Mesenchymal stem cell (in vitro differentiated cells and primary cell): ENCODE results near the gene SGK1.
"Not testable (repeated sequence)": the region's sequence is repeated elsewhere in the genome, so short reads cannot be mapped to it uniquely, and the experiment has no call there.

Experiments
- DNase-seq: peaks from one replicate; pipeline ENCODE4 v3.0.0-alpha.2; 2013
- H2AFZ ChIP-seq: one replicate; pipeline ENCODE4 v1.6.1; 2013; ENCODE audit warnings: low read depth, mild to moderate bottlenecking, control low read depth, inconsistent platforms, low read length, moderate library complexity
- H2AK5ac ChIP-seq: 2 replicates; pipeline ENCODE4 v1.6.1; 2013; ENCODE audit warnings: low read length, moderate library complexity, mild to moderate bottlenecking, inconsistent platforms; ENCODE audit not compliant: severe bottlenecking
- H2BK120ac ChIP-seq: one replicate; pipeline ENCODE4 v1.6.1; 2013; ENCODE audit warnings: low read depth, mild to moderate bottlenecking, inconsistent platforms, low read length, moderate library complexity
- H2BK12ac ChIP-seq, 2 experiments: one replicate each; pipeline ENCODE4 v1.6.1; 2013; ENCODE audit warnings: inconsistent platforms in 2 of 2, low read length in 2 of 2, mild to moderate bottlenecking in 2 of 2, moderate library complexity in 2 of 2, control low read depth in 1 of 2
- H2BK15ac ChIP-seq: one replicate; pipeline ENCODE4 v1.6.1; 2013; ENCODE audit warnings: mild to moderate bottlenecking, low read depth, inconsistent platforms; ENCODE audit not compliant: poor library complexity, severe bottlenecking
- H2BK5ac ChIP-seq: 2 replicates; pipeline ENCODE4 v1.6.1; 2013; ENCODE audit warnings: low read depth, mild to moderate bottlenecking, low read length, control low read depth, inconsistent platforms; ENCODE audit not compliant: poor library complexity, severe bottlenecking
- H3K14ac ChIP-seq, 2 experiments: one replicate each; pipeline ENCODE4 v1.6.1; 2013; ENCODE audit warnings: inconsistent platforms in 2 of 2, low read length in 2 of 2, control low read depth in 1 of 2, mild to moderate bottlenecking in 1 of 2, moderate library complexity in 1 of 2
- H3K18ac ChIP-seq, 2 experiments: one replicate each; pipeline ENCODE4 v1.6.1; 2013; ENCODE audit warnings: inconsistent platforms in 2 of 2, low read length in 2 of 2, control low read depth in 1 of 2, low read depth in 1 of 2, mild to moderate bottlenecking in 1 of 2
- H3K23ac ChIP-seq, 2 experiments: one replicate each; pipeline ENCODE4 v1.6.1; 2013; ENCODE audit warnings: inconsistent platforms in 2 of 2, low read length in 2 of 2, mild to moderate bottlenecking in 2 of 2, moderate library complexity in 2 of 2, control low read depth in 1 of 2
- H3K27ac ChIP-seq: 2 replicates; pipeline ENCODE4 v1.5.1; 2013; ENCODE audit warnings: mild to moderate bottlenecking, moderate library complexity, low read length, control low read depth, inconsistent platforms; ENCODE audit not compliant: poor library complexity, severe bottlenecking
- H3K27me3 ChIP-seq, 2 experiments: 2 replicates each; pipeline versions ENCODE4 v1.6.1 to v1.7.0; 2013; ENCODE audit warnings: low read length in 2 of 2, mild to moderate bottlenecking in 2 of 2, moderate library complexity in 2 of 2, control low read depth in 1 of 2, inconsistent platforms in 1 of 2; ENCODE audit not compliant: control insufficient read depth in 1 of 2, insufficient read depth in 1 of 2
- H3K36me3 ChIP-seq, 2 experiments: 2 replicates each; pipeline versions ENCODE4 v1.6.1 to v1.7.0; 2013; ENCODE audit warnings: low read length in 2 of 2, control low read depth in 1 of 2, inconsistent platforms in 1 of 2, low read depth in 1 of 2, mild to moderate bottlenecking in 1 of 2; ENCODE audit not compliant: insufficient read depth in 2 of 2, control insufficient read depth in 1 of 2
- H3K4ac ChIP-seq, 2 experiments: one replicate each; pipeline ENCODE4 v1.6.1; 2013; ENCODE audit warnings: inconsistent platforms in 2 of 2, low read length in 2 of 2, mild to moderate bottlenecking in 2 of 2, moderate library complexity in 2 of 2, control low read depth in 1 of 2, low read depth in 1 of 2
- H3K4me1 ChIP-seq: 2 replicates; pipeline ENCODE4 v1.6.1; 2013; ENCODE audit warnings: low read depth, low read length, control low read depth; ENCODE audit not compliant: control insufficient read depth, insufficient read depth
- H3K4me2 ChIP-seq: 2 replicates; pipeline ENCODE4 v1.6.1; 2013; ENCODE audit warnings: low read length, mild to moderate bottlenecking, inconsistent platforms; ENCODE audit not compliant: poor library complexity, severe bottlenecking
- H3K4me3 ChIP-seq, 2 experiments: 2 replicates each; pipeline versions ENCODE4 v1.5.1 to v1.7.0; 2013; ENCODE audit warnings: low read length in 2 of 2, mild to moderate bottlenecking in 2 of 2, control low read depth in 1 of 2, low read depth in 1 of 2; ENCODE audit not compliant: insufficient read depth in 1 of 2
- H3K79me1 ChIP-seq: replicated peaks from 2 replicates; pipeline ENCODE4 v1.6.1; 2013; ENCODE audit warnings: mild to moderate bottlenecking, control low read depth, low read length, inconsistent platforms; ENCODE audit not compliant: poor library complexity, severe bottlenecking
- H3K9ac ChIP-seq: 2 replicates; pipeline ENCODE4 v1.7.0; 2013; ENCODE audit warnings: mild to moderate bottlenecking, low read length, moderate library complexity
- H3K9me3 ChIP-seq: 2 replicates; pipeline ENCODE4 v1.7.0; 2013; ENCODE audit warnings: mild to moderate bottlenecking, low read length; ENCODE audit not compliant: control insufficient read depth
- H4K8ac ChIP-seq: one replicate; pipeline ENCODE4 v1.6.1; 2013; ENCODE audit warnings: inconsistent platforms, mild to moderate bottlenecking, low read length, moderate library complexity
- H4K91ac ChIP-seq: one replicate; pipeline ENCODE4 v1.6.1; 2013; ENCODE audit warnings: mild to moderate bottlenecking, low read length, inconsistent platforms
- WGBS: methylation state at CpG from one replicate; pipeline ENCODE4 v1.1.7; 2013; ENCODE audit warnings: mixed read lengths; 5-methylcytosine and 5-hydroxymethylcytosine counted together

Gene SGK1

DNA sequence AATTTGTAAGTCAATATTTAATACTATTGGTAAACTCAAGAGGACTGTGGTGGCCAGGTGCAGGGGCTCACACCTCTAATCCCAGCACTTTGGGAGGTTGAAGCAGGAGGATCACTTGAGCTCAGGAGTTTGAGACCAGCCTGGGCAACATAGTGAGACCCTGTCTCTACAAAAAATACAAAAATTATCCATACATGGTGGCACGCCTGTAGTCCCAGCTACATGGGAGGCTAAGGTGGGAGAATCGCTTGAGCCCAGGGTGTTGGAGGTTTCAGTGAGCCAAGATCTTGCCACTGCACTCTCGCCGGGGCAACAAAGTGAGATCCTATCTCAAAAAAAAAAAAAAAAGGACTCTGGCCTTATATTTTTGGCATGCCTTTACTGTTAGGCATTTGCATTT, 137.4 kb downstream of the SGK1 start:
- not testable (repeated sequence) for H4K8ac ChIP-seq
- WGBS = 99% methylated on average over 4 of the region's 4 CpGs

DNA sequence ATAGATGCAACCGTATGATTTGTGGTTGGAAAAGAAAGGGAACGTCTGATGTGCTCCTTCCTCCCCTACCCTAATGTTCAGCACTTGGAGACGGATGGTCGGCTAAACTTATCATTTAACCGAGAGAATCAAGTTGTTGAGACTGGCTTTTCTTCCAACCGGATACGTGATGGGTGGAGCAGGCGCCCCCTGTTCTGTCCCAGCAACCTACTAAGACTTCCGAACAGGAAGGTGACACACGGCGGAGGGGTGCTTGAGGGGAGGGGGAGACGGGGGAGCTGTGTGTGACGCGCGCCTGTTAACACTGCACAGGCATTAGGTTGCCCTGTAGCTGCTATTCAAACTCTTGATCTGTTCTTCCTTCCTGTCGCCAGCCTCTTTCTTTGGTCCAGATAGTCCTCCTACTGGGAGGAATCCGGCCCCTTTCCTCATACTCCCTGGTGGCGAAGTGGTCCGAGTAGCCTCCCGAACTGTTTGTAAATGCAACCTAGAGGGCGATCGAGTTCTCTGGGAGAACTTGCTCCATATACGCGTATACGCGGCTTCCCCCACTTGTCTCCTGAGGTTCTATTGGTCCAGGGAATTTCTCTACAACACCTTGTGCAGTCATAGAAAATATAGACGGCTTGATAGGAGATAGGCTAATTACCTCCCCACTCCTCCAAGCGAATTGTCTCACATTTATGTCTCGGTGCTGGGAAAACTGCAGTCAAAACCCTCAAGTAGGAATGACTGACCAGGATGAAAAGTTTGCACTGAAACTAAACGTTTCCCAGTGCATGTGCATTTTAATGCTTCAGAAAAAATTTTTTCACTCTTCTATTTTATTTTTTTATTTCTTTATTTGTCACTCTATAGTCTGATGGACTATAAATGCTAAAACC, 139.5 kb downstream of the SGK1 start:
- peak overlapping the region in 1 of 2 experiments; percentile 94 for H2BK12ac ChIP-seq
- H3K4me1 ChIP-seq = peaks cover 10% of the 10 kb centered on the region
- WGBS = 13% methylated on average over 25 of the region's 30 CpGs
- H3K14ac ChIP-seq = no peak overlapping the region
- peak overlapping the region; percentile 85 for H3K9ac ChIP-seq
- H2BK15ac ChIP-seq = peak overlapping the region; percentile 29
- H3K18ac ChIP-seq = peak overlapping the region in 1 of 2 experiments; percentile 57
- H2AFZ ChIP-seq = peak overlapping the region; percentile 69
- H4K91ac ChIP-seq = no peak overlapping the region
- no peak overlapping the region for H3K27ac ChIP-seq
- H3K36me3 ChIP-seq = peaks cover 0 to 4% of the 10 kb centered on the region in 2 experiments
- H3K4me2 ChIP-seq = no peak overlapping the region
- peak overlapping the region; percentile 1 for H4K8ac ChIP-seq
- H2AK5ac ChIP-seq = peak overlapping the region; percentile 20
- H3K9me3 ChIP-seq = no peaks in the 10 kb centered on the region
- no peaks in the 10 kb centered on the region for H3K27me3 ChIP-seq
- peak; percentile 95 for DNase-seq
- H3K23ac ChIP-seq = no peak overlapping the region
- no peak overlapping the region for H2BK5ac ChIP-seq
- H3K79me1 ChIP-seq = peaks cover 3% of the 10 kb centered on the region
- H3K4me3 ChIP-seq = peak overlapping the region in 1 of 2 experiments; percentile 76
- H3K4ac ChIP-seq = peak overlapping the region in 1 of 2 experiments; percentile 44
- no peak overlapping the region for H2BK120ac ChIP-seq

More for the DNA sequence above, 137.4 kb downstream of the SGK1 start:
- H3K27ac ChIP-seq, H3K4me2 ChIP-seq, H2BK120ac ChIP-seq, H3K4me1 ChIP-seq, H3K14ac ChIP-seq, H2BK12ac ChIP-seq, H2BK15ac ChIP-seq, H3K9me3 ChIP-seq, DNase-seq, H3K36me3 ChIP-seq, H2AFZ ChIP-seq, H3K18ac ChIP-seq, H2BK5ac ChIP-seq, H2AK5ac ChIP-seq, H3K4ac ChIP-seq, H3K9ac ChIP-seq, H3K23ac ChIP-seq, H3K27me3 ChIP-seq, H4K91ac ChIP-seq, H3K4me3 ChIP-seq, H3K79me1 ChIP-seq: not testable (repeated sequence)

DNA sequence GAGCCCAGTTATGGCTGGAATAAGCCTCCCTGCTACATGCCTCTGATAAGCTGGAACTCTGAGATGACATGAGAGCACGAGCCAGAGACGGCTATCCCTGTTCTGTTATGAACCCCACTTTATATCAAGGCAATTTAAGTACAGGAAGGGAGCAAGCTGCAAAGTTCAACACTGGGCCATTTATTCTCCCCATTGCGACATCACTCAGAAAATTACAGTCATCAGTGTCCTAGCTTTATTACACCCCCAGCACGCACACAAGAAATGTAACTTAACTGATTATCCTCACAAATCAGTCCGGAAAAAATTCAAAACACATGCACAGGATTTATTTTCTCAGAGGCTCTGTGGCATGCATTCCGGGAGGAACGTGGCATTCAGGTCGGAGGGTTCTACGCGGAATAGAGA, 140.2 kb downstream of the SGK1 start:
- no peak overlapping the region for H2BK15ac ChIP-seq
- H3K4ac ChIP-seq = peak overlapping the region in 1 of 2 experiments; percentile 44
- H3K4me2 ChIP-seq = no peak overlapping the region
- H2AFZ ChIP-seq = peak overlapping the region; percentile 69
- H3K4me1 ChIP-seq = peaks cover 10% of the 10 kb centered on the region
- 73% methylated on average over 10 of the region's 10 CpGs for WGBS
- H3K9ac ChIP-seq = peak overlapping the region; percentile 85
- H2AK5ac ChIP-seq = peak overlapping the region; percentile 99
- H2BK12ac ChIP-seq = peak overlapping the region; percentile 41 to 94
- H3K27ac ChIP-seq = no peak overlapping the region
- H3K18ac ChIP-seq = no peak overlapping the region
- H3K27me3 ChIP-seq = no peaks in the 10 kb centered on the region
- H2BK120ac ChIP-seq = no peak overlapping the region
- peak; percentile 72 for DNase-seq
- H2BK5ac ChIP-seq = no peak overlapping the region
- H3K14ac ChIP-seq = no peak overlapping the region
- H3K23ac ChIP-seq = no peak overlapping the region
- peaks cover 0 to 10% of the 10 kb centered on the region in 2 experiments for H3K36me3 ChIP-seq
- H4K8ac ChIP-seq = no peak overlapping the region
- H3K9me3 ChIP-seq = no peaks in the 10 kb centered on the region
- peaks cover 3% of the 10 kb centered on the region for H3K79me1 ChIP-seq
- H4K91ac ChIP-seq = no peak overlapping the region
- H3K4me3 ChIP-seq = peak overlapping the region in 1 of 2 experiments; percentile 76

DNA sequence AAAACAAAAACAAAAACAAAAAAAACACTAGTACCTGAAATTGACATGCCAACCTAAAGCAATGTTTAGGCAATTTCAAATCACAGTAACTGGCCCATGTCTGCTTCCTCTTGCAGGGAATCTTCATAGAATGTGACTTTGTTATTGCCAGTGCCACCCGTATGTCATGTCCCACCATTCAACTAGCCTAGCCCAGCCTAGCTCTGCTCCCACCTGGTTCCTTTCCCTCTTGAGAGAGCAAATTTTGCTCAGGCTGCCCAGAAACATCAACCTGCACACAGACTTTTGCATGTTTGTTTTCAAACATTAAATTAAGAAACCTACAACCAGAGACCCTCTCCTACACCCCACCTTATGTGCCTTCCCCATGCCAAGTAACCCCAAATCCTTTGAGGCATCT, 140.7 kb downstream of the SGK1 start:
- WGBS = 95% methylated on average over 1 of the region's 1 CpG
- DNase-seq = no peak
- Histone ChIP-seq H3K4me1 (peaks cover 12% of the 10 kb centered on the region), H3K27ac (no peak overlapping the region), H3K18ac (no peak overlapping the region), H3K23ac (no peak overlapping the region), H2BK15ac (no peak overlapping the region), H3K4ac (no peak overlapping the region), H3K4me2 (no peak overlapping the region), H4K91ac (no peak overlapping the region), H2BK120ac (peak overlapping the region; percentile 64), H2BK12ac (peak overlapping the region; percentile 10 to 41), H3K14ac (no peak overlapping the region), H3K36me3 (peaks cover 4 to 16% of the 10 kb centered on the region in 2 experiments), H3K79me1 (peaks cover 3% of the 10 kb centered on the region), H2AFZ (no peak overlapping the region), H2BK5ac (no peak overlapping the region), H3K9ac (peak overlapping the region; percentile 85), H2AK5ac (peak overlapping the region; percentile 99), H3K27me3 (no peaks in the 10 kb centered on the region), H3K4me3 (peak overlapping the region in 1 of 2 experiments; percentile 76), H3K9me3 (no peaks in the 10 kb centered on the region), H4K8ac (peak overlapping the region; percentile 69)
